Measurements from ENCODE around the gene TMEM131L.

DNA sequence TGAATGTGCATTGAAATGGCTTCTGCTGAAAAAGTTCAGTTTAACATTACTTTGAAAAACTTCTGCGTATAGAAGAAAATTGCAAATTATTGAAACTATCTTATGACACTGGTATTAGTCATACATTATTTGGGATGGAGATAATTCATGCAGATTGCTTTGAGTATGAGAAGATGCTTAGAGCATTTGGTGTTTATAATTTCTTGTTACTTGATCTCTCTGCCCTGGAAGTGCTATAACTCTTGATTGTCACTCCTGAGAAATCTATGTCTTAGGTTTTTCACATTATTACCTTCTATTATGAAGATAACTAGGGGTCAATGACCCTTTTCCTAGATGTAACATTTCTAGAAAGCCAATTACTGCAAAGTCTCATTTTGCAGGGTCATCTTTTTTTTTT lies 36.4 kb downstream of the TMEM131L start:
- no peak for TF ChIP-seq POLR2AphosphoS5 (IDR thresholded peaks at IDR 0.05; ENCODE audit: insufficient read depth, low read depth, low read length)
- TF ChIP-seq POLR2A (IDR thresholded peaks at IDR 0.05; ENCODE audit: low read depth, low read length), result no peak
- TF ChIP-seq, protein P1, sequence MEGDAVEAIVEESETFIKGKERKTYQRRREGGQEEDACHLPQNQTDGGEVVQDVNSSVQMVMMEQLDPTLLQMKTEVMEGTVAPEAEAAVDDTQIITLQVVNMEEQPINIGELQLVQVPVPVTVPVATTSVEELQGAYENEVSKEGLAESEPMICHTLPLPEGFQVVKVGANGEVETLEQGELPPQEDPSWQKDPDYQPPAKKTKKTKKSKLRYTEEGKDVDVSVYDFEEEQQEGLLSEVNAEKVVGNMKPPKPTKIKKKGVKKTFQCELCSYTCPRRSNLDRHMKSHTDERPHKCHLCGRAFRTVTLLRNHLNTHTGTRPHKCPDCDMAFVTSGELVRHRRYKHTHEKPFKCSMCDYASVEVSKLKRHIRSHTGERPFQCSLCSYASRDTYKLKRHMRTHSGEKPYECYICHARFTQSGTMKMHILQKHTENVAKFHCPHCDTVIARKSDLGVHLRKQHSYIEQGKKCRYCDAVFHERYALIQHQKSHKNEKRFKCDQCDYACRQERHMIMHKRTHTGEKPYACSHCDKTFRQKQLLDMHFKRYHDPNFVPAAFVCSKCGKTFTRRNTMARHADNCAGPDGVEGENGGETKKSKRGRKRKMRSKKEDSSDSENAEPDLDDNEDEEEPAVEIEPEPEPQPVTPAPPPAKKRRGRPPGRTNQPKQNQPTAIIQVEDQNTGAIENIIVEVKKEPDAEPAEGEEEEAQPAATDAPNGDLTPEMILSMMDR (IDR thresholded peaks at IDR 0.05; ENCODE audit: extremely low read depth in 1 of 2, insufficient read depth in 1 of 2, low read depth in 1 of 2, low read length in 2 of 2), result no peak
- no peak for TF ChIP-seq EZH2 (IDR thresholded peaks at IDR 0.05; ENCODE audit: borderline replicate concordance, low read depth, low read length, severe bottlenecking)

Data from endothelial cell of umbilical vein (primary cell).